HG03039 (cell line): ENCODE measurements around the gene SNAP91.
"Not testable (repeated sequence)": the region's sequence is repeated elsewhere in the genome, so short reads cannot be mapped to it uniquely, and the experiment has no call there.

Experiments
- ATAC-seq: cut with Tn5 transposase; IDR thresholded peaks from one replicate; pipeline ENCODE4 v1.9.1; 2021; ENCODE audit warnings: mild to moderate bottlenecking, moderate library complexity; ENCODE audit not compliant: unreplicated experiment

SNAP91 gene

DNA sequence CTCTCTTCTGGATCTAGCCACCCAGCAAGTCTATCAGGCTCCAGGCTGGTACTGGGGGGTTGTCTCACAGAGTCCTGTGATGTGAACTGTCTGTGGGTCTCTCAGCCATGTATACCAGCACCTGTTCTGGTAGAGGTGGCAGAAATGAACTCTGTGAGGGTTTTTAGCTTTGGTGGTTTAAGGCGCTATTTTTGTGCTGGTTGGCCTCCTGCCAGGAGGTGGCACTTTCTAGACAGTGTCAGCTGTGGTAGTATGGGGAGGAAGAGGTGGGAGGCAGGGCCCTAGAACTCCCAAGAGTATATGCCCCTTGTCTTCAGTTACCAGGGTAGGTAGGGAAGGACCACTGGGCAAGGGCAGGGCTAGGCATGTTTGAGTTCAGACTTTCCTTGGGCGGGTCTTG lies 75.8 kb downstream of the SNAP91 start:
- no peak for ATAC-seq

DNA sequence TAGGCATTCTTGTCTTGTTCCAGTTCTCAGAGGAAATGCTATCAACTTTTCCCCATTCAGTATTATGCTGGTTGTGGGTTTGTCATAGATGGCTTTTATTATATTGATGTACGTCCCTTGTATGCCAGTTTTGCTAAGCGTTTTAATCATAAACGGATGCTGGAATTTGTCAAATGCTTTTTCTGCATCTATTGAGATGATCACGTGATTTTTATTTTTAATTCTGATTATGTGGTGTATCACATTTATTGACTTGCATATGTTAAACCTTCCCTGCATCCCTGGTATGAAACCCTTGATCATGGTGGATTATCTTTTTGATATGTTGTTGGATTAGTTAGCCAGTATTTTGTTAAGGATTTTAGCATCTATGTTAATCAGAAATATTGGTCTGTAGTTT lies 79.0 kb downstream of the SNAP91 start:
- not testable (repeated sequence) for ATAC-seq

- ATAC-seq = no peak
These were observed 93.6 kb downstream of the SNAP91 start for GRCh38 chr6:83615025-83615999.

- ATAC-seq = no peak
These were observed 95.5 kb downstream of the SNAP91 start for GRCh38 chr6:83613378-83613777.

DNA sequence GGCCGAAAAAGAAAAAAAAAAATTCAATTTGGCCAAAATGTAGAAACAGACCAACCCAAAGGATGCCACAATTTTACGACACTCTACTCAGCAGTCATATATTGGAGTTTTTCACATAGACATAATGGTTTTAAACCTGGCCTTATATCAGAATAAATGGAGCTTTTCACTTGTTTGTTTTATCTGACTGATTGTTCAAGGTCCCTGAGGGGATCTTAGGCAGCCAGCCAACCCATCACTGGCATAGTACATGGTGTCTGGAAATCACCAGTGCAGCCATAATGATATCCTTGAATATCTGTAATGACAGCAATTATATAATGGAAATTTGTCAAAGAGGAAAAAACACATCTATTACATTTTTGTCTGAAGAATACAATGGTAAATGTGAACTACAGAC lies 99.7 kb downstream of the SNAP91 start:
- ATAC-seq = no peak

DNA sequence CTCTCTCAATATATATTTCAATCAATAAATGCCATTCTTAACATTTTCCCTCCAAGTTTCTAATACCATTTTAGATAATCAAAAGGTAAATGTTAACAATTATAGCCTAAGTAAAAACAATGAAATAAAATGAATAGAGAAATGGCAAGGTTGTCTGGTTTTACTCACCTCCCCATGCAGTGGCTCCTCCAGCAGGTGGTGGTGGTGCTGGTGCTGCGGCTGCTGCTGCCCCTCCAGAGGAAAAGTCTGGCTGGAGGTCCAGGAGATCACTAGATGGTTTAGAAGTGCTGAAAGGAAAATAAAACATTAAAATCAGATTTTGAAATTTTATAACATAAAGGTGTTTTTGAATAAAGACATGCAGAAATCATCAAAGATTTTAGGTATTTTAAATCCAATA lies 103.4 kb downstream of the SNAP91 start:
- no peak for ATAC-seq

GRCh38 chr6:83603551-83603950 lies 105.3 kb downstream of the SNAP91 start:
- no peak for ATAC-seq

DNA sequence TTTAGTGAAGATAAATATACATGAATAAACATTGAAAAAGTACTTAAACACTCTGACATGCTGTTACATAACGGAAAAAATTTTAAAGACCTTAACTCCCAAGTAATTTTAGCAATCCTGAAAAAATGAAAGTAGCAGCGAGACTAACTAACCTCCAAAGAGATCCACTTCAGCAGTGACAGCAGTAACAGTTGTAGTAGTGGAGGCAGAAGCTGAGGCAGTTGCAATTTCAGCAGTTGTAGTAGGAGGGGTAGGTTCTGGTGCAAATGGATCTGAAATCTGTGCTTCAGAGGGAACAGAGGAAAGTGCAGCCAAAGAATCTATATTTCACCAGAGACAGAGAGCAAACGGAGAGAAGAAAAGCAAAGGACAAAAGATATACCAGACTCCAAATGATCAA lies 107.8 kb downstream of the SNAP91 start:
- no peak for ATAC-seq

DNA sequence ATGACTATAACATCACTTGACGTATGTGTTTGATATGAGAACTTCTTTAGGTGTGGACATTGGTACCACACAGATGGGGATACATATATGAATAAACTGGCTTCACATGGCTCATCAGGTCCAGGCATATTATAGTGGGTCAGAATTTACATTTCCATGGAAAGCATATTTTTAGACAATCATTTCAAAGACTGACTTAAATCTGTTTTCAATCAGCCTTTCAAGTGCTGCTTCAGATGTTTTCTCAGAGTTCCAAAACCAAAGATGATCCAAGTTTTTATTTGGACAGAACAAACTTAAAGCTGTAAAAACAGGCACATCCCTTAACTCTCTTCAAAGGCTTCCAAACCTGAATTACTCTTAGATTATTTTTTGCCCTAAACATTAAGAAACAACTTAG lies 108.4 kb downstream of the SNAP91 start:
- ATAC-seq = no peak

DNA sequence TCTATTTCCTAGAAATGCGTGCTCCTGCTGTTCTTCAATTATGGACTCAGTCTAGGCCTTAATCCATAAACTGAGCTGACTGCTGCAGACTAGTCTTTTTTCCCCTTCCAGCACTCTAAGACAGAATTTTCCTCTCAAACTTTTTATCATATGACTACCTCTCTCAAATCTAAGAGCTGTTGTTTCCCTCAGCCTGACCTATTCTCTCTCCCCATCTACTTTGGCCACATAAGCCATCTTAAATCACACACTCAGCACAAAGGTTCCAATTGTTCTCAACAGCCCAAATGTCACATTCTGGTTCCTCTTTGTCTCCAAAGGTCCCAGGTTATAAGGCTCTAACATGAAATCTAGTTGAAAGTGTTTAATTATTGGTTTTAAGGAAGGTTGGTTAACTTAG lies 111.4 kb downstream of the SNAP91 start:
- ATAC-seq = no peak

- ATAC-seq = no peak
These were observed 111.8 kb downstream of the SNAP91 start for GRCh38 chr6:83597051-83597450.

DNA sequence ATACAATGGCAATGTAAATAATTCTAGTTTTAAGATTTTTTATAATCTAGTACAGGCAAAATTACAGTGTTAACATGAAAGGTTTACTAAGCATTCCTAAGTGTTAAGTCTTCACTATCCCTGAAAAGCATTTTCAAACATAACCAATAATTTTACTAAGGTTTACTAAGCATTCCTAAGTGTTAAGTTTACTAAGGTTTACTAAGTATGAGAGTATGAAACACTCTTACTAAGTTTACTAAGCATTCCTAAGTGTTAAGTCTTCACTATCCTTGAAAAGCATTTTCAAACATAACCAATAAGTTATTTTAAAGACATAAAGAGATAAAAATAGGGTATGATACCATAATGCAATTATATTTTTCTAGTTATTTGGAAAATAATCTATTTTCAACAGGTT lies 114.0 kb downstream of the SNAP91 start:
- ATAC-seq = no peak

- ATAC-seq = no peak
These were observed 115.5 kb downstream of the SNAP91 start for GRCh38 chr6:83593395-83593785.

- ATAC-seq = peak; percentile 95
These were observed 116.0 kb downstream of the SNAP91 start for GRCh38 chr6:83592770-83593394.

DNA sequence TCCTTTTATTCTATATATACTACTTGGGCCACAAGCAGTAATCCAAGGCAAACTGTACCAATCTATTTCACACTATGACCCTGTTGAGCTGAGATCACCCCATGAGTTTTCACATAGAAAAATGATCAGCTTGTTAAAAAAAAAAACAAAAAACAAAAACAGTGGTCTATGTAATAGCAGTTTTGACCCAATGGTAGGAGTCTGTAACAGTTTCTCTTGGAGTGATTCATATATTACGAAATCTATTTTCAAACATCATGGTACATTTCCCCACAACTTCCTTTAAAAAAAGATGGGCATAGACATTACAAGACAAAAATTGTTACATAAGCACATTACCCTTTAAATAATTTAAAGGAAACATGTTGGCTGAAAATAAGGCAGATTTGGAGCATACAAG lies 118.5 kb downstream of the SNAP91 start:
- ATAC-seq = no peak

GRCh38 chr6:83589076-83589475 lies 119.8 kb downstream of the SNAP91 start:
- ATAC-seq = no peak

DNA sequence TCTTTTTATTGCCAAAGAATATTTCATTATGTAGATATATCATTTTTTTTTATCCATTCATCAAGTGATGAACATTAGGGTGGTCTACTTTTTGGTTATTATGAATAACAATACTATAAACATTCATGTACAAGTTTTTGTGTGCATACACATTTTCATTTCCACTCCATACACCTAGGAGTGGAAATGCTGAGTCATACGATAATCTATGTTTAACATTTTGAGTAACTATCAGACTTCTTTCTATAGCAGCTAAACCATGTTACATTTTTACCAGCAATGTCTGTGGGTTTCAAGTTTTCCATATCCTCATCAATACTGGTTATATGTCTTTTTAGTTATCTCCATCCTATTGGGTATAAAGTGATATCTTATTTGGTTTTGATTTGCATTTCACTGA lies 130.8 kb downstream of the SNAP91 start:
- no peak for ATAC-seq

GRCh38 chr6:83574783-83575182 lies 134.1 kb downstream of the SNAP91 start:
- no peak for ATAC-seq

DNA sequence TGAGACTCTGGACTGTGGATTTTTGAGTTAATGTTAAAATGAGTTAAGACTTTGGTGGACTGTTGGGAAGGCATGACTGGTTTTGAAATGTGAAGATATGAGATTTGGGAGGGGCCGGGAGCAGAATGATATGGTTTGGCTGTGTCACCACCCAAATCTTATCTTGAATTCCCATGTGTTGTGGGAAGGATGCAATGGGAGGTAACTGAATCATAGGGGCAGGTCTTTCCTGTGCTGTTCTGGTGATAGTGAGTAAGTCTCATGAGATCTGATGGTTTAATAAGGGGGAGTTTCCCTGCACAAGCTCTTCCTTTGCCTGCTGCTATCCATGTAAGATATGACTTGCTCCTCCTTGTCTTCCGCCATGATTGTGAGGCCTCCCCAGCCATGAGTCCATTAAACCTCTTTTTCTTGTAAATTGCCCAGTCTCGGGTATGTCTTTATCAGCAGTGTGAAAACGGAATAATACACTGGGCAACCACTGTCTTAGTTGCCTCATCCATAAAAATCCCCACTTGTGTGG lies 137.2 kb downstream of the SNAP91 start:
- not testable (repeated sequence) for ATAC-seq

- ATAC-seq = no peak
These were observed 149.9 kb downstream of the SNAP91 start for GRCh38 chr6:83558975-83559374.

DNA sequence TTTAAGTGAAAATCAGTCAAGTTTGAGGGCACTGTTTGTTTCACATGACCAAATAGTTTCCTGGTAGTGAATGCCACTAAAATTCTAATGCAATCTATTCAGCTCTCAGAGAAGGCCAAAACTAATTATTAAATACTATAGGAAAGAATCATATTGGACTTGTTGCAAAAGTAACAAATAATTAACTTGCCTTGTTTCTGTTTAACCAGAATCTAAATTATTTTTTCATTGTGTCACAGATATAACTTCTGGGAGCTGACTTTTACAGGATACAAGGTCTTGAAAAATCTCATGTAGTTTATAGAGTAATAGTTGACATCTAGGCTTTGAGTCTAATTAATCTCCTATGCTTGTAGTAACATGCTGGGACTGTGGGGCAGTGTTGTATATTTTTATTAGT lies 152.0 kb downstream of the SNAP91 start:
- ATAC-seq = no peak

DNA sequence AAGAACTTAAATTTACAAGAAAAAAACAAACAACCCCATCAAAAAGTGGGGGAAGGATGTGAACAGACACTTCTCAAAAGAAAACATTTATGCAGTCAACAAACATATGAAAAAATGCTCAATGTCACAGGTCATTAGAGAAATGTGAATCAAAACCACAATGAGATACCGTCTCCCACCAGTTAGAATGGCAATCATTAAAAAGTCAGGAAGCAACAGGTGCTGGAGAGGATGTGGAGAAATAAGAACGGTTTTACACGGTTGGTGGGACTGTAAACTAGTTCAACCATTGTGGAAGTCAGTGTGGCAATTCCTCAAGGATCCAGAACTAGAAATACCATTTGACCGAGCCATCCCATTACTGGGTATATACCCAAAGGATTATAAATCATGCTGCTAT lies 157.2 kb downstream of the SNAP91 start:
- not testable (repeated sequence) for ATAC-seq
